Fibroblast of upper back skin (primary cell): ENCODE results near the gene IRX2.

Experiments used
- DNase-seq: peaks from one replicate; pipeline ENCODE4 v3.0.0-alpha.2; 2013

Gene IRX2

GRCh38 chr5:2711446-2712425 is 39.7 kb downstream of the IRX2 start:
- no peak for DNase-seq

- peak; percentile 17 for DNase-seq
Observed at GRCh38 chr5:2710910-2711309, 40.6 kb downstream of the IRX2 start.

- DNase-seq: no peak
Observed at GRCh38 chr5:2709976-2710689, 41.3 kb downstream of the IRX2 start.

- no peak for DNase-seq
Observed at GRCh38 chr5:2708751-2709150, 42.7 kb downstream of the IRX2 start.

- DNase-seq: no peak
Observed at GRCh38 chr5:2708132-2708531, 43.3 kb downstream of the IRX2 start.

DNA sequence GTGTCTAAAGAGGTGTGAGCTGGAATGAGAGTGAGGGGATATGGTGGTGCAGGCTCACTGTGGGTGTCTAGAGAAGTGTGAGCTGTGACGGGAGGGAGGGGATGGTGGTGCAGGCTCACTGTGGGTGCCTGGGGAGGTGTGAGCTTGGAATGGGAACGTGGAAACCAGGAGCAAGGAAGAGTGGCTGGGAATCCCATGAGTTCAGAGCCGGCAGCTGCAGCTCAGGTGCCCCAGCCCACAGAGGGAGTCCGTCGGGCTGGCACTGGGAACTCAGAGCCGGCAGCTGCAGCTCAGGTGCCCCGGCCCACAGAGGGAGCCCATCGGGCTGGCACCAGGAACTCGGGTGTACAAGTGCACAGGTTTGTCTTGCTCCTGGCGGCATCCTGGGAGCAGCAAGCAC is 45.6 kb downstream of the IRX2 start:
- DNase-seq: no peak

GRCh38 chr5:2704806-2705645 is 46.5 kb downstream of the IRX2 start:
- no peak for DNase-seq

- DNase-seq: no peak
Observed at GRCh38 chr5:2704111-2704510, 47.4 kb downstream of the IRX2 start.

DNA sequence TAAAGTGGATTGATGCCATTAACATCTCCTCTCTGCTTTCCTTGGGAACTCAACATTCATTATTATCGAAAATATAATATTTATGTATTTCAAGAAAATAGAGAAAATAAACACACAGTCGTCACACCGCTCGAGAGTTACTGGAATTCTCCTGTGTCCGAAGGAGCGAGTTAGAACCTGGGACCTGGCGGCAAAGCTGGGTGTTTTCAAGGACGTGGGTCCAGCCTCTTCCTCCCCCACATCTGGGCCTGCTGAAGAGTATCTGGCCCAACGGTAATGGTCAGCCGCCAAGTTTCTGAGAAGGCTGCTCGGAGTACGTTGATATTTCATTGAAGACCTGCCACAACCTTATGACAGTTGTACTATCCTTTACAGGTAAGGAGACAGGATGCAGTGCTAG is 47.9 kb downstream of the IRX2 start:
- no peak for DNase-seq

GRCh38 chr5:2703041-2703440 is 48.4 kb downstream of the IRX2 start:
- no peak for DNase-seq

DNA sequence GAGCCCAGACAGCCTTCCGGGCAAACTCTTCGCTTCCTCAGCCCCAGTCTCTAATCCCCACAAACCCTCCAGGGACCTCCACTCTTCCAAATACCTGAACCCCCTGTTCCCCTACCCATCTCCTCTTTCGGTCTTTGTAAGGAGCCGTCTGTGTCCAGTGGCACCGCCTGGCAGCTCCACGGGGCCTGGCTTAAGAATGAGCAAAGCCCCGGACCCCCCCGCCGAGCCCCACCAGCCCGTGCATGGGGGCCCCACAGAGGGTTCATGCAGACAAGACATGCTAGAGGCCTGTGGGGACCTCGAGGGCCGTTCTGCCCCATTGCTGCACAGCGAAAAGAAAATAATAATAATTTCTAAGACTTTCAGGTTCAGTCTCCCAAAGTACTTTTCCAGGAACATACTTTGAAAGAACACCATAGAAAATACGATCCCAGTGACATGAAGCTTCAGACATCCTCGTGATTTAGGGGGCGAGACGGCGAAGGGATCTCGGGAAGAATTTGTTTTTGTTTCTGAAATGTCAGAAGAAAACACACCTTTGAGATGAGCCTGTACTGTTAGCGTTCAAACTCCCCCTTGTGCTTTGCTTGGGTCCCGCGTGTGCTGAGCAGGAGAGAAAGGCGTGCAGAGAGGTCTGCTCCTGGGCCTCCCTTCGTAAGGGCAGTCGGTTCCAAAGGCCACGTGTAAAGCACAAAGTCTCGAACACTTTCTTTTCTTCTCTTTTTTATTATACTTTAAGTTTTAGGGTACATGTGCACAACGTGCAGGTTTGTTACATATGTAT is 49.2 kb downstream of the IRX2 start:
- DNase-seq: no peak

DNA sequence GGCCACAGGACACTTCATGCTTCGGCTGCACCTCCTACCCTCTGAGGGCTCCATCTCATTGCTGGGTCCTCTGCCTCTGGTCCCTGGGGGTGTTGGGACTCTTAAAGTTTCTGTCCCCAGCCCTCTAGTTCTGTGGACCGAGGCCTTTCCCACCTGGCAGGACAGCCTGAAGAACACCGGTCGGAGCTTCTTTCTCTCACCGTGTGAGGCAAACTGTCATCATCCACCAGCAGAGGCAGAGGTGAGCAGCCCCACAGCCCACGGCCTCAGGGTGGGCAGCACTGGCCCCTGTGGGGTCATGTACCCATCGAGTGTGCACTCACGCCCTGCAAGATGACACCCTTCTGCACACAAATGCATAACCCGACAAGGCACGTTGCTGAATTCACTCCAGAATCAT is 49.9 kb downstream of the IRX2 start:
- no peak for DNase-seq

GRCh38 chr5:2700876-2701275 is 50.6 kb downstream of the IRX2 start:
- no peak for DNase-seq

DNA sequence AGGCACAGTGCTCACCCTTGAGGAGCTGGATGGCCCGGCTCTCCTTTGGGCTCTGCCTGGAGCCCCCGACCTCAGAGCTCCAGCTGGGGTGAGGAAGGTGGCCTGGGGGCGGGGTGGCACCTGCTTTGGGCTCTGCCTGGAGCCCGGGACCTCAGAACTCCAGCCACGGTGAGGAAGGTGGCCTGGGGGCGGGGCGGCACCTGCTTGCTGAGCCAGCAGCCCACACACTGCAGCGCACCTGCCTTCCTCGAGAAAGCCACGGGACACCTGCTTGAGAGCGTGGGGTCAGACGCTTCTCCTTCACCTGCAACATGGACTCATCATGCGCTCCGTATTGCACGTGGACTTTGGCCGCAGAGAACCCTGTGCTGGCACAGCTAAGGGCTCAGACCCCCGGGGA is 51.8 kb downstream of the IRX2 start:
- DNase-seq: no peak

DNA sequence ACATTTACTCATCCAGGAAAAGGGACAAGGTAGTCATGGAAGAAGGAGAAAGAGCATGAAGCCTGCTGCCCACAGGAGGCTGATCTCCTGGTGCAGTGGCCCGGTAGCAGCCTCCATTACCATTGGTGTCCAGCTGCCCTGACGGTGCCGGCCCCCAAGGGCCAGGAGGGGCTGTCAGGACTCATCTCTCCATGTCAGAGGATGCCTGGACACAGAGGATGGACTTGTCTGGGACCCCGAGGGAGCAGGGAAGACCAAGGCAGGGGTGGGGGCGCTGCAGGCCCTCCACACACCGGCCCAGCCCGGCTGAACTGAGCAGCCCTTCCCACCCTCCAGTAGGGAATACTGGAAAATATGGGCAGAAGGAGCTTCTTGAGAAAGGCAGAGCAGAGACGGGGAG is 52.2 kb downstream of the IRX2 start:
- no peak for DNase-seq

DNA sequence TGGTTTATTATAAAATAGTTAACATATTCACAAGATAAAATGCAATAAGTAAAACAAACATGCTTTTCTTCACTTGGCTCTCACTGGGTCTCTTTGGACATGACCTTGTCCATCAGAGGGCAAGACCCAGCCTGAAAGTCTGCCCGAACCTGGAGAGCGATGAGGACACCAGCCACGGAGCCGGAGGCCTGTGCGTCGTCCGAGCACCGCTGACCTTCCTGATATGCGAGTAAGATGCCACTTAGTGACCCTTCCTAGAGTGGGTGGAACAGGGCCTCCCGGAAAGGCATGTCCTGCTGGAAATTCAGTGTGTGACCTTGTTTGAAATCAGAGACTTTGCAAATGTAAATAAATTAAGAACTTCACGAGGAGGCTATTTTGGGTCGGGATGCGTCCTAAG is 52.9 kb downstream of the IRX2 start:
- no peak for DNase-seq

DNA sequence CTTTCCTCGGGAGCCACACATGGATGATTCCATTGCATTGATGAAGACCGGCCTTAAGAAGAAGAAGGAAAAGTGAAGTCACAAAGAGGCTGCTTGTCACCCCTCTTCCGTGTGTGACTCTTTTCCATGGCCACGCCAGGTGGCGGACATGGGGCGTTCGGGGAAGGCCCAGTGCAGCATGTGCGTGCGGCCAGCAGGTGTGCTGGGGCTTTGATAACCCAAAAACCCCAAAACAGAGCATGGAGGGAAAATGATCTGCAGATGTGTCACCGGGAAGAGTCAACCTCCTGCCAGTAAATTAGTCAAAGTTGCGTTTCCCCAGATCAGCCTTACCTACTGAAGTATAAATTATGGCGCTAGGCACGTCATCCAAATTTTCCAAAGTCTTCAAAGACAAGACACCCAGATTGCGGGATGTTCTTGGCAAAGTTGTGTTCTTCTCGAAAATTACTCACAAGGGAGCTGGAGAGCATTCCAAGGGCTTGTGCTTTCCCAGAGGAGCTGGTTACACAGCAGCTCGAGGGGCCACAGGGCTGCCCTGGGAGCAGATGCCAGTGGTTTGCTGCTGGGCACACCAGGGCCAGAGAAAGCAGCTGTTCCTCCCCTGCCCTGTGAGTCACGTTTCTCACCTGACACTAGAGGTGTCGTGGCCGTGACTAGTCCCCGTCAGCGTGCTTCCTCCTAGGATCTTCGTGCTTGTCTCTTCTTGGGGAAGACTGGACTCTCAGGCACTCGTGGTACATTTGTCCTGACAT is 53.9 kb downstream of the IRX2 start:
- DNase-seq: no peak

DNA sequence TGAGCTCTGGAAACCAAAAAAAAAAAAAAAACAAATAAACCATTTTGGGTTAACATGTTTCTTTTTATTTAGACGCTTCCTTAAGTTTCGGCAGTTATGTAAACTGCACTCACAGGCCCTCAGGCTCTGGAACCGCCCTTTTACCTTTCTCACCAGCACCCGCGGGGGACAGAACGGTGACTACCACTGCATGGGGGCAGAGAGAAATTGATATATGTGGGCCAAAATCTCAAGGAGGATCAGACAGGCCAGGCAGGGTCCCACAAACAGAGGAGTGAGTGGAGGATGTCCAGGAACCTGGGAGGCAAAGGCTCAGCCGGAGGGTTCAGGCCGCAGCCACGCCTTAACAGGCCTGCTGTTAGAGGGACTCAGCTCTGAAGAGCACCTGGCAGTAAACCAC is 54.4 kb downstream of the IRX2 start:
- DNase-seq: no peak
